ENCODE measurements around the gene CAST.

GRCh38 chr5:96619946-96620345 is 42.2 kb upstream of the CAST start:
- TF ChIP-seq CTCF (IDR thresholded peaks at IDR 0.05; ENCODE audit: insufficient read depth, low read depth, low read length): no peak
- no peak for TF ChIP-seq EZH2 (IDR thresholded peaks at IDR 0.05; ENCODE audit: insufficient read depth, low read length)

Data from astrocyte (in vitro differentiated cells and primary cell).